Renal pelvis (tissue), 4 donors: ENCODE measurements around the gene LMNTD2. TPM values are rescaled to one million over a fixed set of nuclear protein-coding genes. Genes with fewer than 3 reads are reported as not detected.

ENCODE experiments used
- DNase-seq: peaks from one replicate; pipeline ENCODE4 v3.0.0-alpha.2; 2013
- polyA plus RNA-seq, 3 donors: library from polyadenylated mRNA; unstranded; fragments of 120-200 nt; gene quantifications; one replicate each; pipeline ENCODE4 v1.2.1, GENCODE V29; 2013; ENCODE audit not compliant: insufficient read length in 3 of 3

The LMNTD2 gene
- polyA plus RNA-seq, 3 donors = 4.2 to 4.9 (median 4.6) TPM

GRCh38 chr11:514606-515005, 45.9 kb downstream of the LMNTD2 start:
- no peak for DNase-seq

GRCh38 chr11:512761-513595, 47.6 kb downstream of the LMNTD2 start:
- DNase-seq = no peak

- no peak for DNase-seq
Observed at GRCh38 chr11:508956-509355, 51.6 kb downstream of the LMNTD2 start.

- DNase-seq = no peak
Observed at GRCh38 chr11:507727-508515, 52.6 kb downstream of the LMNTD2 start.

- DNase-seq = peak; percentile 91
Observed at GRCh38 chr11:506995-507726, 53.4 kb downstream of the LMNTD2 start, which contains the start of gene RNH1. TSS of gene RNH1 (minus strand) at chr11:507242. CDS start at chr11:502162, 5,080 bp downstream.

GRCh38 chr11:506238-506994, 54.1 kb downstream of the LMNTD2 start:
- peak; percentile 97 for DNase-seq

- no peak for DNase-seq
Observed at GRCh38 chr11:504994-505344, 55.6 kb downstream of the LMNTD2 start.

Other genes starting within 250 kb of the LMNTD2 start
- gene IFITM1, start 246.7 kb downstream of the LMNTD2 start, polyA plus RNA-seq = 10 to 100 TPM; 32.2 to 44.9 (median 33.7) TPM
- 100 to 1,000 TPM; 359 to 402 (median 395) TPM for gene IFITM3, start 239.9 kb downstream of the LMNTD2 start, polyA plus RNA-seq
- 10 to 100 TPM; 77.7 to 93.4 (median 87.2) TPM for gene B4GALNT4, start 191.2 kb downstream of the LMNTD2 start, polyA plus RNA-seq
- 1 to 10 TPM; 6.5 to 7.0 (median 6.7) TPM for gene PKP3, start 166.5 kb downstream of the LMNTD2 start, polyA plus RNA-seq
- 10 to 100 TPM; 49.6 to 61.7 (median 61.5) TPM for gene SIGIRR, start 145.7 kb downstream of the LMNTD2 start, polyA plus RNA-seq
- gene ANO9, start 118.7 kb downstream of the LMNTD2 start, polyA plus RNA-seq = 10 to 100 TPM; 11.2 to 17.4 (median 14.2) TPM
- 10 to 100 TPM; 40.0 to 44.9 (median 41.2) TPM for gene PTDSS2, start 110.5 kb downstream of the LMNTD2 start, polyA plus RNA-seq
- gene RNH1, start 53.5 kb downstream of the LMNTD2 start, polyA plus RNA-seq = 100 to 1,000 TPM in 2 of 3 donors, 10 to 100 TPM in 1; 99.2 to 115 (median 110) TPM
- 10 to 100 TPM; 48.3 to 62.5 (median 56.2) TPM for gene HRAS, start 25.2 kb downstream of the LMNTD2 start, polyA plus RNA-seq
- gene LRRC56, start 23.2 kb downstream of the LMNTD2 start, polyA plus RNA-seq = 1 to 10 TPM; 5.4 to 6.4 (median 5.5) TPM
- gene RASSF7, start 232 bp upstream of the LMNTD2 start, polyA plus RNA-seq = 10 to 100 TPM; 58.0 to 66.3 (median 64.5) TPM
- gene PHRF1, start 15.7 kb upstream of the LMNTD2 start, polyA plus RNA-seq = 10 to 100 TPM; 26.8 to 30.4 (median 28.3) TPM
- gene IRF7, start 55.2 kb upstream of the LMNTD2 start, polyA plus RNA-seq = 10 to 100 TPM; 11.0 to 11.7 (median 11.2) TPM
- 10 to 100 TPM; 42.6 to 56.2 (median 47.7) TPM for gene CDHR5, start 64.2 kb upstream of the LMNTD2 start, polyA plus RNA-seq
- gene SCT, start 66.4 kb upstream of the LMNTD2 start, polyA plus RNA-seq = 1 to 10 TPM in 2 of 3 donors, under 1 TPM in 1; 0.87 to 2.3 (median 2.3) TPM
- 1 to 10 TPM; 3.8 to 5.4 (median 4.2) TPM for gene DRD4, start 76.5 kb upstream of the LMNTD2 start, polyA plus RNA-seq
- 10 to 100 TPM; 55.3 to 61.9 (median 55.6) TPM for gene DEAF1, start 134.5 kb upstream of the LMNTD2 start, polyA plus RNA-seq
- gene TMEM80, start 135.1 kb upstream of the LMNTD2 start, polyA plus RNA-seq = 10 to 100 TPM; 41.9 to 62.1 (median 59.9) TPM
- gene EPS8L2, start 145.5 kb upstream of the LMNTD2 start, polyA plus RNA-seq = 100 to 1,000 TPM; 128 to 189 (median 150) TPM
- gene TALDO1, start 186.7 kb upstream of the LMNTD2 start, polyA plus RNA-seq = 100 to 1,000 TPM; 129 to 137 (median 130) TPM
- gene GATD1, start 216.7 kb upstream of the LMNTD2 start, polyA plus RNA-seq = 100 to 1,000 TPM in 1 of 3 donors, 10 to 100 TPM in 2; 85.0 to 111 (median 90.3) TPM
- 1 to 10 TPM in 1 of 3 donors, under 1 TPM in 2; 0.64 to 1.3 (median 0.83) TPM for gene CEND1, start 229.4 kb upstream of the LMNTD2 start, polyA plus RNA-seq
- 10 to 100 TPM; 16.0 to 20.9 (median 20.6) TPM for gene SLC25A22, start 237.5 kb upstream of the LMNTD2 start, polyA plus RNA-seq
- 10 to 100 TPM; 11.8 to 14.4 (median 13.0) TPM for gene PIDD1, start 244.5 kb upstream of the LMNTD2 start, polyA plus RNA-seq
- 1,000 to 10,000 TPM; 1,087 to 1,248 (median 1,229) TPM for gene RPLP2, start 249.2 kb upstream of the LMNTD2 start, polyA plus RNA-seq